GM18868 (cell line): Measurements from ENCODE around the gene BBS9.
"Not testable (repeated sequence)": the region's sequence is repeated elsewhere in the genome, so short reads cannot be mapped to it uniquely, and the experiment has no call there.

Experiments
- ATAC-seq: cut with Tn5 transposase; IDR thresholded peaks from one replicate; pipeline ENCODE4 v1.9.1; 2021; ENCODE audit warnings: mild to moderate bottlenecking, moderate library complexity; ENCODE audit not compliant: unreplicated experiment

BBS9 gene

DNA sequence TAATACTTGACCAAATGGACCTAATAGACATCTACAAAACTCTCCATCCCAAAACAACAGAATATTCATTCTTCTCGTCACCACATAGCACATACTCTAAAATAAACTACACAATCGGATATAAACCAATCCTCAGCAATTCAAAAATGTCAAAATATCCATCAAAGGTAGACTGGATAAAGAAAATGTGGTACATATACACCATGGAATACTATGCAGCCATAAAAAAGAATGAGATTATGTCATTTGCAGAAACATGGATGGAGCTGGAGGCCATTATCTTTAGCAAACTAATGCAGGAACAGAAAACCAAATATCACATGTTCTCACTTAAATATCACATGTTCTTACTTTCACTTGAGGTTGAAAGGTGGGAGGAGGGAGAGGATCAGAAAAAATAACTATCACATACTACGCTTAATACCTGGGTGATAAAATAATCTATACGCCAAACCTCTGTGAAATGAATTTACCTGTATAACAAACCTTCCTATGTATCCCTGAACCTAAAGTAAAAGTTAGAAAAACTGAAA is 142.5 kb downstream of the BBS9 start:
- ATAC-seq, result not testable (repeated sequence)

DNA sequence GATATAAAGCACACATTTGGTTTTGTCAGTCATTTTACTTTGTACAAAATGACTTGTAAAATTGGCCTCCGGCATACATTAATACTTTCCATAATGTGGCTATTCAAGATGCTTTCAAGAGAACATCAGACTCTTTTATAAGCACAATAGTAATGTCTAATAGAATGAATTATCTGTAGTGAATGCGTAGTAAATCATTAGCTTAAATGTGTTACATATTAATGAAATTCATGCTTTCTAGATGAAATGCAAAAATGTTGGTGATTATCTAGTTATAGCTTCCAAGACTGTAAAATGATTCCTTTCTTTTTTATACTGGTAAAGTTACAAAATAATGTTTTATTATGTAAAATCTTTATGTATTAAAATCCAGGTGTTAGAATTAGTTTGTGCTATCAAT is 144.0 kb downstream of the BBS9 start:
- no peak for ATAC-seq

DNA sequence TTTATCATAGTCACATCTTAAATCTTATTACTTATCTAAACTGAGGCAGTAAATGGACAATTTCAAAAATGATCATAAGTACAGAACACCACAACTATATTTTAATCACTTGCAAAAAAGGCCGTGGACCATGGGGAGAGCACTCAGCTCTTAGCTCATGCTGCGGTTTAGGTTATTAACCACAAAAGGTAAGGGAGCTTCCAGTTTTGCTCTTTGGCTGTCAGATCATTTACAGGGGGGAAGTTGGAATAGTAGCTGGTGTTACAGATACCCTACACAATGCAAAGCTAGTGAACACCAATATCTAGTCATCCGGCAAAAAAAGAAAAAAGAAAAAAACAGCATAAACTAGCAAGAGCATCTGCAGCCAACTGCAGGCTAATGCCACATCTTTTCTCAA is 147.0 kb downstream of the BBS9 start:
- no peak for ATAC-seq

DNA sequence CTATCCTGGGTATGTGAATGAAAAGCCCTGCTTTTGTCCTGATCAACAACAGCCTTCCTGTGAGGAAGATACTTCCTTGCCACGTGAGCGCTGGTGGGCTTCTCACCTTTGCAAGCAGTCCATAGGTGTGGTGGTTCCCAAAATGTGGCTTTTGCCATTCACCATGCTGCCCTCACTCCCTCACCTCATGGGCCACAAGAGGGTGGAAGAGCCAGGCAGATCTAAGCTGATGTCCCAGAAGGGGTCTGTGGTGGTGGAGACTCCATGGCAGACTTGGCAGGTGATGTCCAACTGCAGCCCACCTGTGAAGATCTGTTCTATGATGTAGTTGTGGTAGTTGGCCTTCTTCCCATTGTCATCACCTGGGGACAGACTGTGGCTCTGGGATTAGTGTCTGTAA is 147.4 kb downstream of the BBS9 start:
- no peak for ATAC-seq

DNA sequence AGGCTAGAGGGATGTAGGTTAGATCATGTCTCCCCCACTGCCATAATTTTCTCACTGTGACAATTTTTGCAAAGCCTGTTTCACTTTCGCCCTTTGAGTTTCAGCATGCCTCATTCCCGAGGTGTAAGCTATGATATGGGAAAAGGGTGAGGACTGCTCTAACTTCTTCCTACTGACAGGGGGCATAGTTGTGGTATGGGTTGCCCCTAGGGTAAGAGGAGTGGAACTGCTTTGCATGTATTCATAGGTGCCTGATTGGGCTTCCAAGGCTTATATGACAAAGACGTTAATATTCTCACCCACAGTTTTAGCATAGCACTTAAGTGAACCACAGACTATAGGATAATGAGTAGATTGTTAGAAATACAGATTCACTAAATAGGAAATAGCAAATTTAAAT is 148.7 kb downstream of the BBS9 start:
- ATAC-seq, result no peak

DNA sequence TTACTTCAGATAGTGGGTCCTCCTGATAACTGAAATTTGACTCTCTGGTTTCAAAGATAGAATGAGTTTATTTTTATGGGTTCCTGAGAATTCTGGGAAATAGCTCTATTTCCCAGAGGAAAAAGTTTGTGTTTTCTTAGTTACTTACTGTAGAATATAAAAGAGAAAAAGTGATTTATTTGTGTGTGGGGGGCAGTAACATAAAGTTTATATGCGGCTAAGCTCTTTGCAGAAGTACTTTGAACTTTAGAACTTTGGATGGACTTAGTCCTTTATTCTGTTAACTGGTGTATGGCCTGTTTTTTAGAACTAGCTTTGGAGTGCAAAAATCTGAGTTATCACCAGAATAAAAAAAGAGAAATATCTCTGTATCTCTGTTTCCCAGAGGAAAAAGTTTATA is 157.1 kb downstream of the BBS9 start:
- no peak for ATAC-seq

DNA sequence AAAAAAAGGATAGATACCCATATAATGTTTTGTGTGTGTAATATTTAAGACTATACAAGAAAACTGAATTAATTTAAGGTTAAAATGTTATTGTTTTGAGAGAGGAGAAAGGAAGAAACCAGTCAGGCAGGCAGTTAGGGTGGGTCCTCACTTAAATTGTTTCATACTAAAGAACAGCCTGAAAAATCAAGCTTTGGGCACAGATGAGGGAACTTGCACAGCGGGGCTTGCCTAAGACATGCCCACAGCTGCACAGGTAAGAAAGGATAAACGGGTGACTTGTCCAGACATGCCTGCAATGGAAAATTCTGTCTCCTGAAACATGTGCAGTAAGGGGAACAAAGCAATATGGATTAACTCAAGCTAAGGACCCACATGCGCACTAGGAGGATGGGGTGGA is 158.4 kb downstream of the BBS9 start:
- no peak for ATAC-seq

DNA sequence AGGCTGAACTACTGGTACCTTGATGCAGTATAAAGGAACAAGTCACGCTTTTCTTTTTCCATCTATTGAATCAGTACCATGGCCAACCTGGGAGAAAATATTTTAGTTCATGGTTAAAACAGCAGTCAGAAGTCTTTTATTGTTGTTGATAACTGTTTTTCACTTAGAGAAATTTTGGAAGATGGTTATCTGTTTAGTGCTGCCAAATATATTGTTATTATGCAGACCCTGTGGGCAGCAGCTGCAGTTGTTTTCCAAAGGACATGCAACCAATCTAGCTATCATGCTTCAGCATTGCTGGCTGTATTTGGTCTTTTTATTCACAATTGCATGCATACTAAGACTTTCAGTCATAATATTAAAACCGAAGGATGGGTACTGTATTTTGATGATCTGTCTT is 169.5 kb downstream of the BBS9 start:
- no peak for ATAC-seq

DNA sequence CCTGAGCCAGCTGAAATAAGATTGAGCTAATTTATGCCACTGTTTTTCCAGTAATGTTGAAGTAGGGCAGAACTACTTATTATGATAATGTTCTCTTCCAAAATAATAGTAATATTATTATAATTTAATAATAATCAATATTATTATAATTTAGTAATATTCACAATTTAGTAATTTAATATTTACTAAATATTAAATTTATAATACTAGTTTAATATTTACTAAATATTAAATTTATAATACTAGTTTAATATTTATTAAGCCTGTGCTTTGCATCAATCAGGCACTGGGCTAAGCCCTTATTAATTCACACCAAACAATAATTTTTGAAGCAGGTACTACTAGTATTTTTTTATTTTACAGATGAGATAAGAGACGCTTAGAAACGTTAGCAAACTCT is 170.1 kb downstream of the BBS9 start:
- ATAC-seq, result no peak

DNA sequence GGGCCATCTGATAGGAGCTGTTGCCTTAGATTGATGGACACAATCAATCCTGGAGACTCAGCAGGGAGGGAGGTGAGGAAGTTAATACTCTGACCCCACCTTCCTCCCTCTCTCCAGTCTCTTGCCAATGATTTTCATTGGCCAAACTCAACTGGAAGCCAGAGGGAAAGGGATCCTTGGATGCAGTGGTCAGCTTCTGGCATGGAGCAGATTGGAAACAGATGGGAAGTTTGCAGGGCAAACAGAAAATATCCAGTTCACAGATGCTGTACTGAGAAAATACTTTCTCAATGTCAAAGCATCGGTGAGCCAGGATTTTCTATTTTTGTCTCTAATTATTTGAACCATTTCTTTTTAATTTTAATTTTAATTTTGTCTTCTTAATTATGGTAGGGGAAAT is 170.8 kb downstream of the BBS9 start:
- ATAC-seq, result no peak

DNA sequence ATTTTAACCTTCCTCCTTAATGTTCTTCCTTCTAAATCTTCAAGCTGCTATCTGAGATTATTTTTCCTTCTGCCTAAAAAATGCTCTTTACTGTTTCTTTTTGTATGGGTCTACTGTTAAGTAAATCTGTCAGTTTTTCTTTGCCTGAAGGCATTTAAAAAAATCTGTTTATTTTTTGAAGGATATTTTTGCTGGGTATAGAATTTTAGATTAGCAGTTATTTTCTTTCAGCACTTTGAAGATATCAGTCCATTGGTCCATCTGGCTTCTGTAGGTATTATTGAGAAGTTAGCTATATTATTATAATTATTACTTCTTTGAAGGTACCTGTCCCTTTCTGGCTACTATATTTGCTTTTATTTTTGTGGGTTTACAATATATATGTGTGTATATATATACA is 171.4 kb downstream of the BBS9 start:
- no peak for ATAC-seq

DNA sequence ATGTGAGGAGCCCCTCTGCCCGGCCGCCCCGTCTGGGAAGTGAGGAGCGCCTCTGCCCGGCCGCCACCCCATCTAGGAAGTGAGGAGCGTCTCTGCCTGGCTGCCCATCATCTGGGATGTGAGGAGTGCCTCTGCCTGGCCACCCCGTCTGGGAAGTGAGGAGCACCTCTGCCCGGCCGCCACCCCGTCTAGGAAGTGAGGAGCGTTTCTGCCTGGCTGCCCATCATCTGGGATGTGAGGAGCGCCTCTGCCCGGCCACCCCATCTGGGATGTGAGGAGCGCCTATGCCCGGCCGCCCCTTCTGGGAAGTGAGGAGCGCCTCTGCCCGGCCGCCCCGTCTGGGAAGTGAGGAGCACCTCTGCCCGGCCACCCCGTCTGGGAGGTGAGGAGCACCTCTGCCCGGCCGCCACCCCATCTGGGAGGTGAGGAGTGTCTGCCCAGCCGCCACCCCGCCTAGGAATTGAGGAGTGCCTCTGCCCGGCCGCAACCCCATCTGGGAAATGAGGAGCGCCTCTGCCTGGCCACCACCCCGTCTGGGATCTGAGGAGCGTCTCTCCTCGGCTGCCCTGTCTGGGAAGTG is 174.7 kb downstream of the BBS9 start:
- ATAC-seq, result not testable (repeated sequence)

DNA sequence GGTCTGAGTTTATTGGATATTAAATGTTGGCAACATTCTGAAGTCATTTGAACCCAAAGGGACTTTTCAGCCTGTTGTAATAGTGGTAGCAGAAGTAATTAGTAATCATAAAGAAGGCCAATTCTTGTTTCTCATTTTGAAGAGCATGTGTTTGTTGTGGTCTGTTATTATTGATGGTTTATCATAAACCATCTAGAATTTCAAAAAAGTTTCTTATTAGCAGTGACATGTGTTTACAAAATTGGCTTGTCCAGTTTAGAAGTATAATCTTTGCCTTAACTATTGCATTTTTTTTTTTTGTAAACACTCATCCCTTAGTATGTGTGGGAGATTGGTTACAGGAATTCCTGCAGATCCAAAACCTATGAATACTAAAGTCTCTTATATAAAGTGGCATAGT is 177.8 kb downstream of the BBS9 start:
- ATAC-seq, result no peak

DNA sequence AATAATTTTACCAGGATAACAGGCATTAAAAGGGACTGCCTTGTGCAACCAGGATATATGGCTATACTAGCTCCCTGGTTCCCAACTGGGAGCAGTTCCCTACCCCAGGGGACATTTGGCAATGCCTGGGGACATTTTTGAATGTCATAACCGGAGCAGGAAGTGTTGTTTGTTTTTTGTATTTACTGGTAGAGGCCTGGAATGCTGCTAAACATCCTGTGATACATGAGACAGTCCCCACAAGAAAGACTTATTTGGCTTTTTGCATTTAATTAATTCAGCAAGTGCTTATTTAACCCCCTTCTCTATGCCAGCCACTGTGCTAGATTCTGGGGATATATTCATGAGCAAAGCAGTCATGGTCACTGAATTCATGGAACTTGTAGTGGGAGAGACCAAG is 181.2 kb downstream of the BBS9 start:
- no peak for ATAC-seq

DNA sequence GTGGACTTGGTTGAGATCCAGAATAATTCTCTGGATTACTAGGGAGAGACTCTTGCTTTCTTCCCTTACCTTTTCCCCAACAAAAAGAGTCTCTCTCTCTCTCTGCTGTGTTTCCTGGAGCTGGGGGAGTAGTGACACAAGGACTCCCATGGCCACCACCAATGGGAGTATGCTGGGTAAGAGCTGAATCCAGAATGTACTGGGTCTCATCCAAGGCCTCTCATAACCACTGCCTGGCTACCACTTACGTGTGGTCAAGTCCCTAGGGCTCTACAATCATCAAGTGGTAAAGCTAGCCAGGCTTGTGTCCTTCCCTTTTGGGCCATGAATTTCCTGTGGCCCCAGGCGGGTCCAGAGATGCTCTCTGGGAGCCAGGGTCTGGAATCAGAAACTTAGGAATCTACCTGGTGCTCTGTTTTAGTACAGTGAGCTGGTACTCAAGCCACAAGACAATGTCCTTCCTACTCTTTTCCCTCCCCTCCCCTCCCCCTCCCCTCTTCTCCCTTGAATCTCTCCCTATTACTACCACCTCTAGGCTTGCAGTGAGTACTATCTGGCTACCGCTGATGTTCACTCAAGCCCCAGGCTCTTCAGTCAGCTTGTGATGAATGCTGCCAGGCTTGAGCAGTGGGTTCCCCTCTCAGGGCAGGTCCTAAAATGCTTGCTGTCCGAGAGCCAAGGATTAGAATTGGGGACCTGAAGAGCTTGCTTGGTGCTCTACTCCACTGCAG is 196.6 kb downstream of the BBS9 start:
- no peak for ATAC-seq

DNA sequence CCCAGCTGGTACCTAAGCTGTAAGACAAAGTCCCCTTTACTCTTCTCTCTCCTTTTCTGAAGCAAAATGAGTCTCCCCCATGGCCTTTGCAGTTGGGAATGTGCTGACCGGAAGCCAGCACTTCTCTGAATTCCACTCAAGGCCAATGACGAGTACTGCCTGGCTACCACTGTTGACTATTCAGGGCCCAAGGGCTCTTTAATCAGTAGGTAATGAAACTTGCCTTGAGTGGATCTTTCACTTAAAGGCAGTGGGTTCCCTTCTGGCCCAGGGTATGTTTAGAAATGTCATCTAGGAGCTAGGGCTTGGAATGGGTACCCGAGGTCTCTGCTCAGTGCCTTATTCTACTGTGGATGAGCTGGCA is 197.1 kb downstream of the BBS9 start:
- ATAC-seq, result no peak

DNA sequence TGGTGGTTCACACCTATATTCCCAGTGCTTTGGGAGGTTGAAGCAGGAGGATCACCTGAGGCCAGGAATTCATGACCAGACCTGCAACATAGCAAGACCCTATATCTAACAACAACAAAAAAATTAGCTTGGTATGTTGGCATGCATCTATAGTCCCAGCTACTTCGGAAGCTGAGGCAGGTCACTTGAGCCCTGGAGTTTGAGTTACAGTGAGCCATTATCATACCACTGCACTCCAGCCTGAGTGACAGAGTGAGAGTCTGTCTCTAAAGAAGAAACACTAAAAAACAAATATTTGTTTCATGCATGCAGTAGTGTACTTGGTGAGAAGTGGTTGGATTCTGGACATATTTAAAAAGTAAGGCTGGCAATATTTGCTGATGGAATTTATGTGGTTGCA is 198.1 kb downstream of the BBS9 start:
- no peak for ATAC-seq

DNA sequence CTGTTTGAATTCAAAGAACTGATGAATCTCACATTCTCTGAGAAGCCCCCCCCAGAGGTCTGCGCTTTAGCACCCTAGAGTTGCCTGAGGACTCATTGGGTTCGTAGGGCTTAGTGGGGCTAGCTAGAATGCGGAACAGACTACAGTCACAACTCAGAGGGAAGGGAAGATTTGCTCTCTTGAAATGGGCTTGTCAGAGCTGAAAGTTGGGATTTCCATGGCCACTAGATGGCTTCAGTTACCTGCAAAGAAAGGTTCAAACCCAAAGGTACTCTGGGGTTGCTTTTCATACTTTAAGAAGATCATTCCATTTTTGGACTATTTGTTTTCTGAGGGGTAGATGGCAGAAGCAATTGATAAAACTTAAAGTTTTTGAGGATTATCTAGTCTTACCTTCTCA is 205.0 kb downstream of the BBS9 start:
- no peak for ATAC-seq

DNA sequence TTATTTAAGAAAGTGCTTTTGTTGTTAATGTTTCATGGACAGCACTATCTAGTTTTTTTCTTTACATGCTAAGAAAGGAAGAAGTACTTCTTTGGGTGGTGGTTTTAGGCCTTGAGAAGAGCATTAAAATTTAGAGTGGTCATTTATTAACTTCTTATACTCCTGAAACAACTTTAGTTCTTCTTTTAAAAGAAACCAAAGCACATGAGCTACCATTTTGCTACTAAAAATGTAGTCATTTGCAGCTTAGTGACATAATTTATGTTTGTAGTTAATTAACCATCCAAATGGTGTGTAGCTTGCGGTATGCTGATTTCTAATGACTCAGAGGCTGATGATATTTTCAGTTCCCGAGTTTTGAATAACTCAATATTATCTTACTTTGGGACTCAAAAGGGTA is 207.5 kb downstream of the BBS9 start:
- ATAC-seq, result no peak

DNA sequence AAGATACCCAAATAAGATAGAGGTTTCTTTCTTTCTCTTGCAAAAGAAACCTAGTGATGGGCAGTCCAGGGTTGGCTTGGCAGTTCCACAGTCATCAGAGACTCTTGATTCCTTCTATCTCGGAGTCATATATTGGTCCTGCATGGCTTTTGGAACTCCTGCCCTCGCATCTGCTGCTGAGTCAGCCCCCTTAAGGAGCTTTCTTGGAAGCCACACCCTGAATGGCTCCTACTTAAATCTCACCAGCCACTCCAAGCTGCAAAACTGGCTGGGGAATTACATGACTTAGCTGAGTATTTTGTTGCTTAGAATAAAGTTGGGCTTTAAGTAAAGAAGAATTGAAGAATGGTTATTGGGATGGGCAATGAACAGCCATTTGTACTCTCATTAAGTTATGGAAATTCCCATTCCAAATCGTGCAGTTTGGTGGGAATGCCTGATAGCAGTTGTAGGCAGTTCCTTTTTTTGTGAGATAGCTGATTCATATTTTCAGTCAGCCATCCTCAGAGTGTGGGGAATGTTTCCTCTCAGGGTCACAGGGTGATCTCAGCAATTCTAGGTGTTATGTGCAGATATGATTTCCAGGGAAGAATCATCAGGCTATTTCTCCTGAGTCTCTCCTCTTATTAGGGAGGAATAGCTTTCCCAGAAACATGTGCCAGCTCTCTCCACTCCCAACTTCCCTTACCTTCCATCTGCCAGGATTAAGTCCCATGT is 209.9 kb downstream of the BBS9 start:
- ATAC-seq, result no peak

DNA sequence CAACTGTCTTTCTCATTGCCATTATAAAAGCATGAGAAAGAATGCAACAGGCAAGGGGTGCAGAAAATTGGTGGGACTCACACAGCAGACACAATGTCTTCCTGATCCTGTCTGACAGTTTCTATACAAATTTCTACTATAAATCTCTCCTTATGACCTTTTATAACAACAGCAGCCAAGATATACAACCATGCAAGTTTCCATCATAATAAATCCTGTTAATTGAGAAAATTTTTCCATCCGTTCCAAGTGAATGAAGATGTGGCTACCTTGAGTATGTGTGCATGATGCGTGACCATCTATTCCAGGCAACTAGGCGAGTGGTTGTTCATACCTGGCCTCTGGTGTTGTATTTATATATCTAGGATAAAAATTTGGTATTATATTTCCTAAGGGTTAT is 216.7 kb downstream of the BBS9 start:
- no peak for ATAC-seq

DNA sequence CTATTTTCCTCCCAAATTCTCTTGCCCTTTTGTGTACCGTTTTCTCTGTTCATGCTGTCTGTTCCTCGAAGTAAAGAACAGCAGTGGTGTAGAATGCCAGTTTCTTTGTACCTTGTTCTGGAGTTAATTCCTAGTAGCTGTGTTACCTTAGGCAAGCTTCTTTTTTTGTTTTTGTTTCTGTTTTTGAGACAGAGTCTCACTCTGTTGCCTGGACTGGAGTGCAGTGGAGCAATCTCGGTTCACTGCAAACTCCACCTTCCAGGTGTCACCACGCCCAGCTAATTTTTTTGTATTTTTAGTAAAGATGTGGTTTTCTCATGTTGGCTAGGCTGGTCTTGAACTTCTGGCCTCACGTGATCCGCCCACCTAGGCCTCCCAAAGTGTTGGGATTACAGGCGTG is 221.2 kb downstream of the BBS9 start:
- ATAC-seq, result no peak
